Fibroblast of the aortic adventitia (primary cell): ENCODE measurements around the gene LAMA1. TPM values are rescaled to one million over a fixed set of nuclear protein-coding genes. Genes with fewer than 3 reads are reported as not detected.
"Not testable (repeated sequence)": the region's sequence is repeated elsewhere in the genome, so short reads cannot be mapped to it uniquely, and the experiment has no call there.

Experiments
- DNase-seq: peaks from one replicate; pipeline ENCODE4 v3.0.0-alpha.2; 2010; ENCODE audit warnings: low read depth
- H3K4me3 ChIP-seq: 2 replicates; pipeline ENCODE4 v1.5.1; 2011; ENCODE audit warnings: low read depth, mild to moderate bottlenecking, control low read depth, low read length, moderate library complexity
- CTCF ChIP-seq: IDR thresholded peaks from 2 replicates; pipeline ENCODE4 v1.5.1; 2011; ENCODE audit warnings: mild to moderate bottlenecking, low read length, control low read depth, inconsistent platforms; ENCODE audit not compliant: insufficient read depth
- total RNA-seq: library from RNA; depleted of rRNA; stranded (reverse); fragments of >200 nt; gene quantifications from 2 replicates; pipeline ENCODE4 v1.2.3, GENCODE V29; 2012; ENCODE audit warnings: low replicate concordance

LAMA1 gene
- total RNA-seq, 1 donor, result 3.5 TPM

GRCh38 chr18:7155092-7155491 lies 37.5 kb upstream of the LAMA1 start:
- no peak overlapping the region for H3K4me3 ChIP-seq
- TF ChIP-seq CTCF, result no peak

DNA sequence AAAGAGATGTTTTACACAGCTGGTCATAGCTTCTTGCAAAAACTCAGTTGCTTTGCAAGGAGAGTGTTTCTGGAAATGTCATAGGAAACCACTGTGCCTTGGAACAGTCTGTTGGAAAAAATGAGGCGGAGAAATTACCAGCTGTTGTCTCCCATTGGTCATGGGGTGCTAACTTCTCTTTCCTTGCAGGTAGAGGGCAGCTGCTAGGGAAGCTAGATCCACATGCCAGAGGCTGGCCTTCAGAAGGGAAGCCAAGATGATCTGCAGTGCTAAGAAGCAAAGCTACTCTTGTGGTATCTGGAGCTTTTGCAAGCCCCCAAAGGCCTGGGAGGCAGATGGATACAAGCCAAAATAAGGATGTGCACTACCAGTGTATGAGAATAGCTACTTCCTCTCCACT lies 34.8 kb upstream of the LAMA1 start:
- TF ChIP-seq CTCF, result no peak
- no peak for DNase-seq
- H3K4me3 ChIP-seq, result no peak overlapping the region

More at GRCh38 chr18:7155092-7155491, 37.5 kb upstream of the LAMA1 start:
- DNase-seq, result no peak

DNA sequence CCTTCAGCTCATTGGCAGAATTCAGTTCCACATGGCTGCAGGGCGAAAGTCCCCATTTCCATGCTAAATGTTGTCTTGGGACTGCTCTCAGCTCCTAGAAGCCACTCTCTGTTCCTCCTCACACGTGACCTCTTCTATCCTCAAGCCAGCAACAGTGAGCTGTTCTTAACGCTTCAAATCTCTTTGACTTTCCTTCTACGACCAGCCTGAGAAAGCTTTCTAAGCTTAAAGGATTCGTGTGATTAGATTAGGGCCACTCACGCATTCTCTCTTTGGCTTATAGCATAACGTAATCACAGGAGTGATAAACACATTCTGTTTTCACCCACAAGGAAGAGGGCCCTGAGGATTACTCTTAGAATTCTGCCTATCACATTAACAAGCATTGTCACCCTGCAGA lies 29.8 kb upstream of the LAMA1 start:
- DNase-seq, result no peak
- H3K4me3 ChIP-seq, result no peak overlapping the region
- TF ChIP-seq CTCF, result no peak

- H3K4me3 ChIP-seq, result no peak overlapping the region
- no peak for TF ChIP-seq CTCF
- DNase-seq, result no peak
Observed at GRCh38 chr18:7146067-7146466, 28.5 kb upstream of the LAMA1 start.

DNA sequence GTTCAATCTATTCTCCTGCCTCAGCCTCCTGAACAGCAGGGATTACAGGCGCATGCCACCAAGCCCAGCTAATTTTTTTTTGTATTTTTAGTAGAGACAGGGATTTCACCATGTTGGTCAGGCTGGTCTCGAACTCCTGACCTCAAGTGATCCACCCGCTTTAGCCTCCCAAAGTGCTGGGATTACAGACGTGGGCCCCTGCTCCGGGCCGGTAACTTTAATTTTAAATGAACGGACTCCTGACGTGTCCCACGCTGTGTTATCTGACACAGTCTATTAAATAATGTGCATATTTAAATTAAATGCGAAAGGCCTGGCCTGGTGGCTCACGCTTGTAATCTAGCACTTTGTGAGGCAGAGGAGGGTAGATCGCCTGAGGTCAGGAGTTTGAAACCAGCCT lies 27.3 kb upstream of the LAMA1 start:
- DNase-seq, H3K4me3 ChIP-seq: not testable (repeated sequence)

DNA sequence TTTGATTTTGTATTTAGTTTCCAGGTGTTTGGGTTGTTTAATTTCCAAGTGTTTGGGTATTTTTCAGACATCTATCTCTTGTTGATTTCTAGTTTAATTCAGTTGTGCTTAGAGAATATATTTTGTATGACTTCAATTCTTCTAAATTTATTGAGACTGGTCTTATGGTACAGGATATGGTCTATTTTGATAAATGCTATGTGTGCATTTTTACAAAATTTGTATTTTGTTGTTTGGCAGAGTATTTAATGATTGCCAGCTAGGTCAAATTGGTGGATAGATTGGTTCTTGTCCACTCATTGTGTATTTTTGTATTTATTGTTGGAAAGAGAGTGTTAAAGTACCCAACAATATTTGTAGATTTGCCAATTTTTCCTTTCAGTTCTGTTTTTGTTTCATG lies 23.7 kb upstream of the LAMA1 start:
- no peak for TF ChIP-seq CTCF
- no peak overlapping the region for H3K4me3 ChIP-seq
- DNase-seq, result no peak

- no peak for DNase-seq
- no peak overlapping the region for H3K4me3 ChIP-seq
- no peak for TF ChIP-seq CTCF
Observed at GRCh38 chr18:7139409-7139808, 21.8 kb upstream of the LAMA1 start.
